ENCODE data around the gene ALG12.

Gene ALG12

GRCh38 chr22:49886346-49887063 is 31.7 kb downstream of the ALG12 start:
- H3K36me3 Mint-ChIP-seq (ENCODE audit: low read depth) = peaks cover 55% of the 10 kb centered on the region
- H3K4me1 Mint-ChIP-seq (ENCODE audit: low read depth) = peaks cover 10% of the 10 kb centered on the region
- no peak overlapping the region for H3K4me3 Mint-ChIP-seq
- H3K9me3 Mint-ChIP-seq = no peaks in the 10 kb centered on the region
- H3K27me3 Mint-ChIP-seq (ENCODE audit: low read depth) = no peaks in the 10 kb centered on the region
- no peak overlapping the region for H3K27ac Mint-ChIP-seq

GRCh38 chr22:49885881-49886280 is 32.4 kb downstream of the ALG12 start:
- Mint-ChIP-seq H3K36me3 (ENCODE audit: low read depth) (peaks cover 49% of the 10 kb centered on the region), H3K4me1 (ENCODE audit: low read depth) (peaks cover 12% of the 10 kb centered on the region), H3K4me3 (no peak overlapping the region), H3K9me3 (no peaks in the 10 kb centered on the region), H3K27ac (no peak overlapping the region), H3K27me3 (ENCODE audit: low read depth) (no peaks in the 10 kb centered on the region)

GRCh38 chr22:49885281-49885680 is 33.0 kb downstream of the ALG12 start:
- Mint-ChIP-seq H3K27ac (no peak overlapping the region), H3K9me3 (no peaks in the 10 kb centered on the region), H3K4me1 (ENCODE audit: low read depth) (peaks cover 15% of the 10 kb centered on the region), H3K4me3 (no peak overlapping the region), H3K36me3 (ENCODE audit: low read depth) (peaks cover 48% of the 10 kb centered on the region), H3K27me3 (ENCODE audit: low read depth) (no peaks in the 10 kb centered on the region)

GRCh38 chr22:49884503-49885260 is 33.6 kb downstream of the ALG12 start:
- Mint-ChIP-seq H3K36me3 (ENCODE audit: low read depth) (peaks cover 44% of the 10 kb centered on the region), H3K4me3 (no peak overlapping the region), H3K4me1 (ENCODE audit: low read depth) (peaks cover 20% of the 10 kb centered on the region), H3K27ac (no peak overlapping the region), H3K27me3 (ENCODE audit: low read depth) (no peaks in the 10 kb centered on the region), H3K9me3 (no peaks in the 10 kb centered on the region)

GRCh38 chr22:49884075-49884474 is 34.2 kb downstream of the ALG12 start:
- no peak overlapping the region for H3K4me3 Mint-ChIP-seq
- H3K36me3 Mint-ChIP-seq (ENCODE audit: low read depth) = peaks cover 38% of the 10 kb centered on the region
- H3K27ac Mint-ChIP-seq = no peak overlapping the region
- H3K4me1 Mint-ChIP-seq (ENCODE audit: low read depth) = peaks cover 20% of the 10 kb centered on the region
- no peaks in the 10 kb centered on the region for H3K9me3 Mint-ChIP-seq
- H3K27me3 Mint-ChIP-seq (ENCODE audit: low read depth) = no peaks in the 10 kb centered on the region

GRCh38 chr22:49883294-49883640 is 35.0 kb downstream of the ALG12 start:
- H3K27me3 Mint-ChIP-seq (ENCODE audit: low read depth) = no peaks in the 10 kb centered on the region
- H3K4me1 Mint-ChIP-seq (ENCODE audit: low read depth) = peaks cover 24% of the 10 kb centered on the region
- peaks cover 42% of the 10 kb centered on the region for H3K36me3 Mint-ChIP-seq (ENCODE audit: low read depth)
- no peak overlapping the region for H3K27ac Mint-ChIP-seq
- H3K4me3 Mint-ChIP-seq = no peak overlapping the region
- no peaks in the 10 kb centered on the region for H3K9me3 Mint-ChIP-seq

GRCh38 chr22:49882519-49883293 is 35.5 kb downstream of the ALG12 start:
- no peak overlapping the region for H3K4me3 Mint-ChIP-seq
- H3K9me3 Mint-ChIP-seq = no peaks in the 10 kb centered on the region
- H3K27me3 Mint-ChIP-seq (ENCODE audit: low read depth) = no peaks in the 10 kb centered on the region
- peaks cover 24% of the 10 kb centered on the region for H3K4me1 Mint-ChIP-seq (ENCODE audit: low read depth)
- H3K36me3 Mint-ChIP-seq (ENCODE audit: low read depth) = peaks cover 43% of the 10 kb centered on the region
- H3K27ac Mint-ChIP-seq = peak overlapping the region; percentile 10

- Mint-ChIP-seq H3K27me3 (ENCODE audit: low read depth) (no peaks in the 10 kb centered on the region), H3K4me1 (ENCODE audit: low read depth) (peaks cover 24% of the 10 kb centered on the region), H3K9me3 (no peaks in the 10 kb centered on the region), H3K4me3 (no peak overlapping the region), H3K36me3 (ENCODE audit: low read depth) (peaks cover 38% of the 10 kb centered on the region), H3K27ac (no peak overlapping the region)
Measured at GRCh38 chr22:49881856-49882255, 36.4 kb downstream of the ALG12 start.

- H3K4me3 Mint-ChIP-seq = peak overlapping the region; percentile 60
- H3K27me3 Mint-ChIP-seq (ENCODE audit: low read depth) = no peaks in the 10 kb centered on the region
- H3K27ac Mint-ChIP-seq = peak overlapping the region; percentile 84
- no peaks in the 10 kb centered on the region for H3K9me3 Mint-ChIP-seq
- peaks cover 43% of the 10 kb centered on the region for H3K36me3 Mint-ChIP-seq (ENCODE audit: low read depth)
- peaks cover 29% of the 10 kb centered on the region for H3K4me1 Mint-ChIP-seq (ENCODE audit: low read depth)
Measured at GRCh38 chr22:49880281-49880680, 38.0 kb downstream of the ALG12 start.

- H3K4me1 Mint-ChIP-seq (ENCODE audit: low read depth) = peaks cover 31% of the 10 kb centered on the region
- H3K4me3 Mint-ChIP-seq = peak overlapping the region; percentile 60
- peak overlapping the region; percentile 84 for H3K27ac Mint-ChIP-seq
Measured at GRCh38 chr22:49879871-49880270, 38.4 kb downstream of the ALG12 start.

GRCh38 chr22:49878206-49878605 is 40.0 kb downstream of the ALG12 start:
- Mint-ChIP-seq H3K36me3 (ENCODE audit: low read depth) (peaks cover 40% of the 10 kb centered on the region), H3K4me1 (ENCODE audit: low read depth) (peaks cover 32% of the 10 kb centered on the region), H3K27ac (no peak overlapping the region), H3K27me3 (ENCODE audit: low read depth) (no peaks in the 10 kb centered on the region), H3K4me3 (no peak overlapping the region), H3K9me3 (no peaks in the 10 kb centered on the region)

More at GRCh38 chr22:49879871-49880270, 38.4 kb downstream of the ALG12 start:
- H3K27me3 Mint-ChIP-seq (ENCODE audit: low read depth) = no peaks in the 10 kb centered on the region
- H3K9me3 Mint-ChIP-seq = no peaks in the 10 kb centered on the region
- H3K36me3 Mint-ChIP-seq (ENCODE audit: low read depth) = peaks cover 47% of the 10 kb centered on the region

- Mint-ChIP-seq H3K4me3 (no peak overlapping the region), H3K36me3 (ENCODE audit: low read depth) (peaks cover 38% of the 10 kb centered on the region), H3K27me3 (ENCODE audit: low read depth) (no peaks in the 10 kb centered on the region), H3K27ac (no peak overlapping the region), H3K9me3 (no peaks in the 10 kb centered on the region), H3K4me1 (ENCODE audit: low read depth) (peaks cover 34% of the 10 kb centered on the region)
Measured at GRCh38 chr22:49877642-49878041, 40.6 kb downstream of the ALG12 start.

GRCh38 chr22:49873228-49873940 is 44.9 kb downstream of the ALG12 start:
- Mint-ChIP-seq H3K4me3 (no peak overlapping the region), H3K4me1 (ENCODE audit: low read depth) (peaks cover 30% of the 10 kb centered on the region), H3K9me3 (peaks cover 21% of the 10 kb centered on the region), H3K27ac (no peak overlapping the region), H3K36me3 (ENCODE audit: low read depth) (peaks cover 49% of the 10 kb centered on the region), H3K27me3 (ENCODE audit: low read depth) (no peaks in the 10 kb centered on the region)

- no peaks in the 10 kb centered on the region for H3K27me3 Mint-ChIP-seq (ENCODE audit: low read depth)
- H3K27ac Mint-ChIP-seq = no peak overlapping the region
- peaks cover 30% of the 10 kb centered on the region for H3K9me3 Mint-ChIP-seq
- peaks cover 40% of the 10 kb centered on the region for H3K4me1 Mint-ChIP-seq (ENCODE audit: low read depth)
- peaks cover 53% of the 10 kb centered on the region for H3K36me3 Mint-ChIP-seq (ENCODE audit: low read depth)
- no peak overlapping the region for H3K4me3 Mint-ChIP-seq
Measured at GRCh38 chr22:49872347-49872746, 45.9 kb downstream of the ALG12 start.
